PFSK-1 (cell line): ENCODE data around the gene NEK10.

Experiments used
- POLR2AphosphoS5 ChIP-seq: IDR thresholded peaks from 2 replicates; pipeline ENCODE4 v1.6.1; 2012; ENCODE audit warnings: low read depth, mild to moderate bottlenecking, control low read depth, low read length, moderate library complexity
- REST ChIP-seq, 2 experiments: IDR thresholded peaks; 2 replicates each; pipeline versions ENCODE4 v1.6.1 to v1.8.0; 2011 to 2012; ENCODE audit warnings: low read depth in 2 of 2, low read length in 2 of 2, control low read depth in 1 of 2, inconsistent platforms in 1 of 2, mild to moderate bottlenecking in 1 of 2, moderate library complexity in 1 of 2; ENCODE audit not compliant: insufficient read depth in 1 of 2
- SIN3A ChIP-seq: IDR thresholded peaks from 2 replicates; pipeline ENCODE4 v1.6.1; 2012; ENCODE audit warnings: mild to moderate bottlenecking, low read length, moderate library complexity, borderline replicate concordance; ENCODE audit not compliant: insufficient read depth
- TAF1 ChIP-seq: IDR thresholded peaks from 2 replicates; pipeline ENCODE4 v1.6.1; 2012; ENCODE audit warnings: low read length, control low read depth, borderline replicate concordance; ENCODE audit not compliant: insufficient read depth

GRCh38 chr3:27366062-27366591 lies 3.1 kb downstream of the NEK10 start:
- no peak for TF ChIP-seq TAF1
- no peak for TF ChIP-seq POLR2AphosphoS5
- TF ChIP-seq SIN3A: no peak
- no peak for TF ChIP-seq REST (IDR thresholded peaks at IDR 0.05; ENCODE audit: insufficient read depth in 1 of 2, low read depth in 2 of 2, low read length in 2 of 2)
